ENCODE data around the gene PLOD1. TPM values are rescaled to one million over a fixed set of nuclear protein-coding genes. Genes with fewer than 3 reads are reported as not detected.
"Not testable (repeated sequence)": the region's sequence is repeated elsewhere in the genome, so short reads cannot be mapped to it uniquely, and the experiment has no call there.

The PLOD1 gene
- total RNA-seq, 4 donors from 2014 or later, result 23.9 to 66.5 (median 54.8) TPM

DNA sequence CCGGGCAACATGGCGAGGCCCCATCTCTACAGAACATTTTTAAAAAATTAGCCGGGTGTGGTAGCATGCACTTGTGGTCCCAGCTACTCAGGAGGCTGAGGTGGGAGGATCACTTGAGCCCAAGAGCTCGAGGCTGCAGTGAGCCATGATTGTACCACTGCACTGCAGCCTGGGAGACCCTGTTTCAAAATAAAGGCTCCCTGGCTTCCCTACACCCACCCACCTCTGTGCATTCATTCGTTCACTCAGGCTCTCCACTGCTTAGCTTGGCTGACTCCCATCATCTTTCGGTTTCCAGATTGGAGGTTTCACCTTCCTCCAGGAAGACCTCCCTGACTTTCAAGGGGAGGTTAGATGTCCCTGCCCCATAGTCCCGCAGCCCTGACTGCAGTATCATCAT, 22.5 kb upstream of the PLOD1 start:
- no peak overlapping the region for H3K27ac ChIP-seq
- DNase-seq (no peak), ATAC-seq (no peak)
- no peaks in the 10 kb centered on the region for H3K4me1 ChIP-seq
- H3K4me3 ChIP-seq, result no peak overlapping the region
- H3K27me3 ChIP-seq, result no peaks in the 10 kb centered on the region
- no peaks in the 10 kb centered on the region for H3K9me3 ChIP-seq
- H3K36me3 ChIP-seq, result no peaks in the 10 kb centered on the region
- in situ Hi-C loops (cut with MboI; ENCODE audit: low sequenced_read_pairs in 4 of 4) (no loop called here), intact Hi-C loops (cut with DNase I; ENCODE audit: low total_unique reads) (no loop called here)
- TF ChIP-seq CTCF (IDR thresholded peaks at IDR 0.05 in 4 of 5, conservative IDR thresholded peaks at IDR 0.05 in 1 of 5), result no peak
- TF ChIP-seq POLR2A (IDR thresholded peaks at IDR 0.05), result no peak

DNA sequence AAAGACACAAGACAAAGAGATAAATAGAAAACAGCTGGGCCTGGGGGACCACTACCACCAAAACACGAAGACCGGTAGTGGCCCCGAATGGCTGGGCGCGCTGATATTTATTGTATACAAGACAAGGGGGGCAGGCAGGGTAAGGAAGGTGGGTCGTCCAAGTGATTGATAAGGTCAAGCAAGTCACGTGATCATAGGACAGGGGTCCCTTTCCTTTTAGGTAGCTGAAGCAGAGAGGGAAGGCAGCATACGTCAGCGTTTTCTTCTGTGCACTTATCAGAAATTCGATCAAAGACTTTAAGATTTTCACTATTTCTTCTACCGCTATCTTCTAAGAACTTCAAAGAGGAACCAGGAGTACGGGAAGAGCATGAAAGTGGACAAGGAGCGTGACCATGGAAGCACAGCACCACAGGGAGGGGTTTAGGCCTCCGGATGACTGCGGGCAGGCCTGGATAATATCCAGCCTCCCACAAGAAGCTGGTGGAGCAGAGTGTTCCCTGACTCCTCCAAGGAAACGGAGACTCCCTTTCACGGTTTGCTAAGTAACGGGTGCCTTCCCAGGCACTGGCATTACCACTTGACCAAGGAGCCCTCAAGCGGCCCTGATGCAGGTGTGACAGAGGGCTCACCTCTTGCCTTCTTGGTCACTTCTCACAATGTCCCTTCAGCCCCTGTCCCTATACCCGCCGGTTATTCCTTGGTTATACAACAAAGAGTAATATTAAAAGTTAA, 21.9 kb upstream of the PLOD1 start:
- DNase-seq; ATAC-seq; H3K4me3 ChIP-seq; intact Hi-C loops (cut with DNase I; ENCODE audit: low total_unique reads); H3K9me3 ChIP-seq; H3K27ac ChIP-seq; in situ Hi-C loops (cut with MboI; ENCODE audit: low sequenced_read_pairs in 4 of 4); H3K27me3 ChIP-seq; H3K36me3 ChIP-seq; H3K4me1 ChIP-seq: not testable (repeated sequence)

GRCh38 chr1:11913291-11913690, 21.2 kb upstream of the PLOD1 start:
- intact Hi-C loops (cut with DNase I; ENCODE audit: low total_unique reads), result no loop called here
- no peaks in the 10 kb centered on the region for H3K36me3 ChIP-seq
- peaks cover under 1 to 4% of the 10 kb centered on the region in 2 donors for H3K4me1 ChIP-seq
- TF ChIP-seq POLR2A (IDR thresholded peaks at IDR 0.05) (no peak), CTCF (IDR thresholded peaks at IDR 0.05 in 4 of 5, conservative IDR thresholded peaks at IDR 0.05 in 1 of 5) (no peak)
- no peaks in the 10 kb centered on the region for H3K27me3 ChIP-seq
- in situ Hi-C loops (cut with MboI; ENCODE audit: low sequenced_read_pairs in 4 of 4), result no loop called here
- ATAC-seq (no peak), DNase-seq (no peak)
- H3K4me3 ChIP-seq, result no peak overlapping the region
- H3K27ac ChIP-seq, result no peak overlapping the region
- H3K9me3 ChIP-seq, result no peaks in the 10 kb centered on the region

- peaks cover 8 to 12% of the 10 kb centered on the region in 2 donors for H3K4me1 ChIP-seq
- H3K27ac ChIP-seq, result no peak overlapping the region
- TF ChIP-seq POLR2A (IDR thresholded peaks at IDR 0.05) (no peak), CTCF (IDR thresholded peaks at IDR 0.05 in 4 of 5, conservative IDR thresholded peaks at IDR 0.05 in 1 of 5) (no peak)
- H3K36me3 ChIP-seq, result no peaks in the 10 kb centered on the region
- H3K9me3 ChIP-seq, result no peaks in the 10 kb centered on the region
- H3K27me3 ChIP-seq, result no peaks in the 10 kb centered on the region
- no peak overlapping the region for H3K4me3 ChIP-seq
- in situ Hi-C loops (cut with MboI; ENCODE audit: low sequenced_read_pairs in 4 of 4) (no loop called here), intact Hi-C loops (cut with DNase I; ENCODE audit: low total_unique reads) (no loop called here)
- DNase-seq (no peak), ATAC-seq (no peak)
Observed at GRCh38 chr1:11914024-11914423, 20.5 kb upstream of the PLOD1 start.

GRCh38 chr1:11918799-11919519, 15.6 kb upstream of the PLOD1 start:
- Histone ChIP-seq H3K4me3 (peak overlapping the region in 1 of 4 donors; percentile 31), H3K4me1 (peaks cover 51 to 59% of the 10 kb centered on the region in 2 donors), H3K36me3 (peaks cover 0 to 20% of the 10 kb centered on the region in 2 donors), H3K27me3 (no peaks in the 10 kb centered on the region), H3K9me3 (no peaks in the 10 kb centered on the region), H3K27ac (peak overlapping the region; percentile 86 to 97 (median 92))
- peak; percentile 88 to 97 for DNase-seq
- in situ Hi-C loops (cut with MboI; ENCODE audit: low sequenced_read_pairs in 4 of 4) (no loop called here), intact Hi-C loops (cut with DNase I; ENCODE audit: low total_unique reads) (no loop called here)
- ATAC-seq, result peak; percentile 94 to 95
- TF ChIP-seq CTCF (IDR thresholded peaks at IDR 0.05 in 4 of 5, conservative IDR thresholded peaks at IDR 0.05 in 1 of 5) (no peak), POLR2A (IDR thresholded peaks at IDR 0.05) (no peak)

Measured in gastrocnemius medialis (tissue), 4 donors.